GM12878 (cell line): ENCODE data around the gene FAM118B. TPM values are rescaled to one million over a fixed set of nuclear protein-coding genes. Genes with fewer than 3 reads are reported as not detected.

Experiments used
- ATAC-seq: fragments of 200-7000 bp; cut with Tn5 transposase; 3 replicates; pipeline ENCODE4 v1.9.1; 2020; ENCODE audit warnings: mild to moderate bottlenecking, moderate library complexity
- BruUV-seq: library from RNA; stranded (reverse); fragments of 400-500 nt; replicated peaks from 2 replicates; lab custom pipeline; 2021; lab: Mats Ljungman, UMichigan
- CTCF ChIA-PET: fragments of 300-600 bp; sonication (Branson Sonifier 250); formaldehyde crosslinking; extraction: SDS; loops from one replicate; lab custom pipeline; 2021; ENCODE audit warnings: inconsistent platforms; lab: Yijun Ruan, JAX
- POLR2A ChIA-PET: fragments of 350-600 bp; formaldehyde crosslinking; extraction: SDS; loops from one replicate; lab custom pipeline; 2021; ENCODE audit warnings: inconsistent platforms; lab: Charles Lee
- RAD21 ChIA-PET: fragments of 300-600 bp; sonication (Branson Sonifier 250); formaldehyde crosslinking; loops from one replicate; lab custom pipeline; 2023; ENCODE audit warnings: antibody characterized with exemption; ENCODE audit not compliant: unreplicated experiment; lab: Charles Lee
- SMC1A ChIA-PET: fragments of 300-600 bp; sonication (Branson Sonifier 250); formaldehyde crosslinking; loops from one replicate; lab custom pipeline; 2023; ENCODE audit not compliant: unreplicated experiment, uncharacterized antibody; lab: Charles Lee
- DNase-seq: peaks from one replicate; pipeline ENCODE4 v3.0.0-alpha.2; 2011; ENCODE audit warnings: low read depth, low spot score
- FAIRE-seq: peaks from 3 replicates; lab custom pipeline; 2011; peaks lifted over from hg19 to GRCh38; lab: Jason Lieb, UNC
- H2AFZ ChIP-seq: 2 replicates; pipeline ENCODE4 v1.6.0; 2011; ENCODE audit warnings: low read depth, low read length, control low read depth; ENCODE audit not compliant: control insufficient read depth
- H3K27ac ChIP-seq: 2 replicates; pipeline ENCODE4 v1.5.1; 2011; ENCODE audit warnings: control low read depth; ENCODE audit not compliant: control insufficient read depth, insufficient read depth
- H3K27me3 ChIP-seq, 2 experiments: replicated peaks in 1 of 2; 2 replicates each; pipeline versions ENCODE4 v1.6.0 to v1.6.1; 2011; ENCODE audit warnings: low read length in 1 of 2; ENCODE audit not compliant: control insufficient read depth in 2 of 2, insufficient read depth in 2 of 2
- H3K36me3 ChIP-seq, 2 experiments: 2 replicates each; pipeline ENCODE4 v1.5.1; 2011; ENCODE audit warnings: low read length in 1 of 2; ENCODE audit not compliant: control insufficient read depth in 2 of 2, insufficient read depth in 2 of 2
- H3K4me1 ChIP-seq: 2 replicates; pipeline ENCODE4 v1.6.1; 2011; ENCODE audit warnings: mild to moderate bottlenecking, low read length, moderate library complexity, mixed read lengths; ENCODE audit not compliant: control insufficient read depth, insufficient read depth
- H3K4me2 ChIP-seq: 2 replicates; pipeline ENCODE4 v1.6.0; 2011; ENCODE audit warnings: control low read depth; ENCODE audit not compliant: control insufficient read depth, insufficient read depth
- H3K4me3 ChIP-seq: fragments of 200-600 bp; sonication (generic); 2 replicates; pipeline ENCODE4 v1.5.1; 2016
- H3K79me2 ChIP-seq: 2 replicates; pipeline ENCODE4 v1.6.0; 2011; ENCODE audit warnings: low read length; ENCODE audit not compliant: control insufficient read depth, insufficient read depth
- H3K9ac ChIP-seq: 2 replicates; pipeline ENCODE4 v1.8.0; 2011; ENCODE audit warnings: low read length, control low read depth, mixed read lengths; ENCODE audit not compliant: control insufficient read depth, insufficient read depth
- H3K9me3 ChIP-seq: replicated peaks from 3 replicates; pipeline ENCODE4 v1.5.1; 2011; ENCODE audit warnings: mild to moderate bottlenecking, low read length; ENCODE audit not compliant: control insufficient read depth, insufficient read depth
- H4K20me1 ChIP-seq: 2 replicates; pipeline ENCODE4 v1.6.0; 2011; ENCODE audit not compliant: control insufficient read depth, insufficient read depth
- ATF2 ChIP-seq: IDR thresholded peaks from 2 replicates; pipeline ENCODE4 v1.6.1; 2012; ENCODE audit warnings: low read length, inconsistent platforms
- BCL11A ChIP-seq: IDR thresholded peaks from 2 replicates; pipeline ENCODE4 v1.6.1; 2011; ENCODE audit warnings: low read depth, low read length
- CHD1 ChIP-seq: IDR thresholded peaks from 2 replicates; pipeline ENCODE4 v1.6.1; 2012; ENCODE audit warnings: low read depth, low read length, improper control_type of control experiment
- CREM ChIP-seq: IDR thresholded peaks from 2 replicates; pipeline ENCODE4 v1.6.1; 2014; ENCODE audit warnings: antibody characterized with exemption, low read depth
- EZH2 ChIP-seq: IDR thresholded peaks from 2 replicates; pipeline ENCODE4 v1.6.1; 2012; ENCODE audit warnings: low read depth, mild to moderate bottlenecking, control low read depth, inconsistent platforms, low read length, borderline replicate concordance; ENCODE audit not compliant: control insufficient read depth
- HCFC1 ChIP-seq: fragments of 150-350 bp; IDR thresholded peaks from 2 replicates; pipeline ENCODE4 v1.6.1; 2014; ENCODE audit warnings: low read length
- SMARCA5 ChIP-seq: fragments of 450-650 bp; IDR thresholded peaks from 2 replicates; pipeline ENCODE4 v1.6.1; 2017; ENCODE audit warnings: mild to moderate bottlenecking
- SMC3 ChIP-seq: IDR thresholded peaks from 2 replicates; pipeline ENCODE4 v1.6.1; 2011; ENCODE audit warnings: low read length, improper control_type of control experiment, borderline replicate concordance
- SRF ChIP-seq, 2 experiments: IDR thresholded peaks; 2 replicates each; pipeline ENCODE4 v1.6.1; 2011; ENCODE audit warnings: low read depth in 2 of 2, low read length in 2 of 2, mild to moderate bottlenecking in 1 of 2, moderate library complexity in 1 of 2
- TCF7 ChIP-seq: IDR thresholded peaks from 2 replicates; pipeline ENCODE4 v1.6.1; 2014; ENCODE audit warnings: antibody characterized with exemption, borderline replicate concordance
- ZSCAN29 ChIP-seq: fragments of 450-650 bp; IDR thresholded peaks from 2 replicates; pipeline ENCODE4 v1.6.1; 2017; ENCODE audit warnings: mild to moderate bottlenecking, moderate library complexity
- WGBS: methylation state at CpG from one replicate; pipeline ENCODE4 v1.1.6; 2016; ENCODE audit warnings: low lambda C conversion rate; ENCODE audit not compliant: insufficient replicate concordance, insufficient coverage; ENCODE audit errors: missing lambda C conversion rate; 5-methylcytosine and 5-hydroxymethylcytosine counted together
- in situ Hi-C: fragments of 300-500 bp; cut with MboI; formaldehyde crosslinking; loops from 9 replicates; pipeline ENCODE4 v1.14.3; 2018; ENCODE audit warnings: mixed read lengths
- intact Hi-C: fragments of 100-400 bp; cut with micrococcal nuclease; formaldehyde crosslinking; loops from one replicate; pipeline ENCODE4 v1.14.2; 2022; ENCODE audit not compliant: unreplicated experiment
- polyA plus RNA-seq, 11 experiments: library from polyadenylated mRNA; depleted of rRNA in 4 of 11; unstranded in 6 of 11; stranded (reverse) in 5 of 11; fragments of >200 nt; fragmentation: Nextera tagmentation in 4 of 11; fragmentation: Illumina TruSeq in 1 of 11; extraction: Ambion mirVana in 4 of 11; extraction: Trizol in 1 of 11; gene quantifications; 1 replicate in 1 of 11; 2 replicates in 10 of 11; pipeline versions ENCODE4 v1.2.1 to v1.2.3, GENCODE V29; 2011 to 2016; ENCODE audit warnings: inconsistent platforms in 2 of 11, missing spikeins in 2 of 11, low read depth in 1 of 11
- total RNA-seq, 4 experiments: library from RNA; depleted of rRNA in 3 of 4; stranded (reverse); fragments of >200 nt in 3 of 4; fragmentation: Illumina TruSeq in 1 of 4; extraction: Trizol in 1 of 4; gene quantifications; 2 replicates each; pipeline versions ENCODE4 v1.2.1 to v1.2.3, GENCODE V29; 2013 to 2021

The FAM118B gene
- total and polyA plus RNA-seq, 10 of the 15 experiments (the other 5 are each of a cell fraction or from before 2014, with no cell fraction given) = 12.8 to 29.7 (median 16.5) TPM

GRCh38 chr11:126207896-126208295 is 3.7 kb upstream of the FAM118B start:
- ChIA-PET SMC1A (no interaction called here), RAD21 (no interaction called here), POLR2A (no interaction called here), CTCF (interaction anchor here (1.2 kb wide), 1 partner anchor 62 kb away, joined by 3 read pairs; the partner anchor contains the start of gene FOXRED1)
- Histone ChIP-seq H3K9ac (no peak overlapping the region), H3K27me3 (no peaks in the 10 kb centered on the region), H3K4me3 (no peak overlapping the region), H3K4me2 (no peak overlapping the region), H3K4me1 (peaks cover 3% of the 10 kb centered on the region), H3K27ac (no peak overlapping the region), H3K36me3 (peaks cover 11 to 12% of the 10 kb centered on the region in 2 experiments), H2AFZ (no peak overlapping the region), H4K20me1 (no peaks in the 10 kb centered on the region), H3K79me2 (peaks cover 16% of the 10 kb centered on the region), H3K9me3 (no peaks in the 10 kb centered on the region)
- no peak for TF ChIP-seq TCF7
- TF ChIP-seq SMC3 = no peak
- no peak for TF ChIP-seq HCFC1
- TF ChIP-seq CHD1 = no peak
- TF ChIP-seq SRF (IDR thresholded peaks at IDR 0.05; ENCODE audit: low read depth in 2 of 2, low read length in 2 of 2) = no peak
- TF ChIP-seq CREM = no peak
- no peak for TF ChIP-seq EZH2
- no peak for TF ChIP-seq SMARCA5
- no peak for TF ChIP-seq ATF2
- no peak for TF ChIP-seq ZSCAN29
- TF ChIP-seq BCL11A = no peak
- no peak for FAIRE-seq
- no peak for DNase-seq
- intact Hi-C loops = no loop called here
- BruUV-seq = no TSS peak
- ATAC-seq = no peak
- 97% methylated on average over 2 of the region's 2 CpGs for WGBS
- in situ Hi-C loops = no loop called here
